Lower leg skin (tissue), 3 donors: ENCODE data around the gene TAX1BP1.

Experiments
- POLR2A ChIP-seq, 2 donors: fragments of 450-650 bp; IDR thresholded peaks; one replicate each; pipeline ENCODE4 v1.6.1; 2016 to 2017; ENCODE audit warnings: antibody characterized with exemption in 2 of 2, mild to moderate bottlenecking in 1 of 2, moderate library complexity in 1 of 2
- TF ChIP-seq, protein P1 (sequence below), 3 donors: fragments of 450-650 bp; IDR thresholded peaks; one replicate each; pipeline ENCODE4 v1.5.1; 2016; ENCODE audit warnings: antibody characterized with exemption in 3 of 3, mild to moderate bottlenecking in 3 of 3, moderate library complexity in 2 of 3

DNA sequence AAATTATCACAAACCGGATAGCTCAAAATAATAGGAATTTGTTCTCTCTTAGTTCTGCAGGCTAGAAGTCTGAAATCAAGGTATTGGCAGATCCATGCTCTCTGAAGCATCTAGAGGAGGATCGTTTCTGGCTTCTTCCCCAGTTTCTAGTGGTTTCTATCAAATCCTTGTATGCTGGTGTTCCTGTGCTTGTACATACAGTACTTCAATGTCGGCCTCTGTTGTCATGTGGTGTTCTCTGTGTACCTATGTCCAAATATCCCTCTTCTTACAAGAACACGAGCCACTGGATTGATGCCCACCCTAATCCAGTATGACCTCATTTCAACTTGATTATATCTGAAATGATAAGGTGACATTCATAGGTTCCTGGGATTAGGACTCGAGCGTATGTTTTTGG is 9.8 kb upstream of the TAX1BP1 start:
- TF ChIP-seq POLR2A (IDR thresholded peaks at IDR 0.05): no peak
- TF ChIP-seq, protein P1, sequence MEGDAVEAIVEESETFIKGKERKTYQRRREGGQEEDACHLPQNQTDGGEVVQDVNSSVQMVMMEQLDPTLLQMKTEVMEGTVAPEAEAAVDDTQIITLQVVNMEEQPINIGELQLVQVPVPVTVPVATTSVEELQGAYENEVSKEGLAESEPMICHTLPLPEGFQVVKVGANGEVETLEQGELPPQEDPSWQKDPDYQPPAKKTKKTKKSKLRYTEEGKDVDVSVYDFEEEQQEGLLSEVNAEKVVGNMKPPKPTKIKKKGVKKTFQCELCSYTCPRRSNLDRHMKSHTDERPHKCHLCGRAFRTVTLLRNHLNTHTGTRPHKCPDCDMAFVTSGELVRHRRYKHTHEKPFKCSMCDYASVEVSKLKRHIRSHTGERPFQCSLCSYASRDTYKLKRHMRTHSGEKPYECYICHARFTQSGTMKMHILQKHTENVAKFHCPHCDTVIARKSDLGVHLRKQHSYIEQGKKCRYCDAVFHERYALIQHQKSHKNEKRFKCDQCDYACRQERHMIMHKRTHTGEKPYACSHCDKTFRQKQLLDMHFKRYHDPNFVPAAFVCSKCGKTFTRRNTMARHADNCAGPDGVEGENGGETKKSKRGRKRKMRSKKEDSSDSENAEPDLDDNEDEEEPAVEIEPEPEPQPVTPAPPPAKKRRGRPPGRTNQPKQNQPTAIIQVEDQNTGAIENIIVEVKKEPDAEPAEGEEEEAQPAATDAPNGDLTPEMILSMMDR (IDR thresholded peaks at IDR 0.05): no peak
